GM19328 (cell line): Measurements from ENCODE around the gene TMEM63A.
"Not testable (repeated sequence)": the region's sequence is repeated elsewhere in the genome, so short reads cannot be mapped to it uniquely, and the experiment has no call there.

Source experiments
- ATAC-seq: cut with Tn5 transposase; IDR thresholded peaks from one replicate; pipeline ENCODE4 v1.9.1; 2021; ENCODE audit warnings: mild to moderate bottlenecking, moderate library complexity; ENCODE audit not compliant: unreplicated experiment

Gene TMEM63A

GRCh38 chr1:225846331-225847310 lies 35.6 kb downstream of the TMEM63A start:
- ATAC-seq, result no peak

- no peak for ATAC-seq
Observed at GRCh38 chr1:225845571-225846259, 36.5 kb downstream of the TMEM63A start.

- no peak for ATAC-seq
Observed at GRCh38 chr1:225845097-225845496, 37.1 kb downstream of the TMEM63A start.

- ATAC-seq, result no peak
Observed at GRCh38 chr1:225844236-225845061, 37.7 kb downstream of the TMEM63A start.

GRCh38 chr1:225843426-225843795 lies 38.8 kb downstream of the TMEM63A start:
- no peak for ATAC-seq

- no peak for ATAC-seq
Observed at GRCh38 chr1:225842788-225843425, 39.3 kb downstream of the TMEM63A start.

GRCh38 chr1:225842074-225842473 lies 40.1 kb downstream of the TMEM63A start:
- ATAC-seq, result no peak

GRCh38 chr1:225840713-225841112 lies 41.5 kb downstream of the TMEM63A start:
- ATAC-seq, result no peak

- ATAC-seq, result no peak
Observed at GRCh38 chr1:225840223-225840610, 42.0 kb downstream of the TMEM63A start.

GRCh38 chr1:225838793-225839192 lies 43.4 kb downstream of the TMEM63A start:
- no peak for ATAC-seq

- ATAC-seq, result not testable (repeated sequence)
Observed at GRCh38 chr1:225836296-225836695, 45.9 kb downstream of the TMEM63A start.

- ATAC-seq, result no peak
Observed at GRCh38 chr1:225835856-225836255, 46.3 kb downstream of the TMEM63A start.

GRCh38 chr1:225834417-225835329 lies 47.5 kb downstream of the TMEM63A start:
- no peak for ATAC-seq

- ATAC-seq, result no peak
Observed at GRCh38 chr1:225830841-225831240, 51.3 kb downstream of the TMEM63A start.

GRCh38 chr1:225828706-225829345 lies 53.4 kb downstream of the TMEM63A start:
- no peak for ATAC-seq

- no peak for ATAC-seq
Observed at GRCh38 chr1:225827076-225827475, 55.1 kb downstream of the TMEM63A start.

GRCh38 chr1:225825607-225826007 lies 56.6 kb downstream of the TMEM63A start:
- ATAC-seq, result no peak

- ATAC-seq, result no peak
Observed at GRCh38 chr1:225825078-225825477, 57.1 kb downstream of the TMEM63A start.

- ATAC-seq, result no peak
Observed at GRCh38 chr1:225824533-225824941, 57.6 kb downstream of the TMEM63A start.
